Activated naive CD4-positive, alpha-beta T cell treated with anti-CD3 and anti-CD28 coated beads, Interleukin-2, amount 10 ng/mL, durations not matched to agents 7 days and 5 days (primary cell): ENCODE measurements around the gene ADAM33.

ENCODE experiments used
- CTCF ChIA-PET: fragments of 350-600 bp; sonication (Branson Sonifier 250); formaldehyde crosslinking; loops from one replicate; lab custom pipeline; 2021; ENCODE audit warnings: antibody characterized with exemption; lab: Charles Lee
- DNase-seq: peaks from one replicate; pipeline ENCODE4 v3.0.0-alpha.2; 2020
- H3K27ac Mint-ChIP-seq: one replicate; pipeline ENCODE4 v1.8.0; 2021; ENCODE audit warnings: mild to moderate bottlenecking, moderate library complexity, mixed read lengths
- H3K27me3 Mint-ChIP-seq: one replicate; pipeline ENCODE4 v1.8.0; 2021; ENCODE audit warnings: mild to moderate bottlenecking, mixed read lengths
- H3K36me3 Mint-ChIP-seq: one replicate; pipeline ENCODE4 v1.8.0; 2021; ENCODE audit warnings: mixed read lengths
- H3K4me1 Mint-ChIP-seq: one replicate; pipeline ENCODE4 v1.8.0; 2021; ENCODE audit warnings: mixed read lengths
- H3K4me3 Mint-ChIP-seq: one replicate; pipeline ENCODE4 v1.8.0; 2021; ENCODE audit warnings: mild to moderate bottlenecking, moderate library complexity, mixed read lengths
- H3K9me3 Mint-ChIP-seq: one replicate; pipeline ENCODE4 v1.8.0; 2021; ENCODE audit warnings: mixed read lengths

ADAM33 gene

GRCh38 chr20:3701061-3701998 lies 19.5 kb upstream of the ADAM33 start:
- Mint-ChIP-seq H3K27ac (no peak overlapping the region), H3K36me3 (no peaks in the 10 kb centered on the region), H3K27me3 (peaks cover 25% of the 10 kb centered on the region), H3K9me3 (peaks cover 1% of the 10 kb centered on the region), H3K4me1 (no peaks in the 10 kb centered on the region), H3K4me3 (no peak overlapping the region)
- CTCF ChIA-PET: interaction anchor here (1.0 to 1.6 kb wide), 2 partner anchors 10 to 15 kb away, joined by 3 to 9 read pairs; no protein-coding TSS in a partner anchor
- no peak for DNase-seq

DNA sequence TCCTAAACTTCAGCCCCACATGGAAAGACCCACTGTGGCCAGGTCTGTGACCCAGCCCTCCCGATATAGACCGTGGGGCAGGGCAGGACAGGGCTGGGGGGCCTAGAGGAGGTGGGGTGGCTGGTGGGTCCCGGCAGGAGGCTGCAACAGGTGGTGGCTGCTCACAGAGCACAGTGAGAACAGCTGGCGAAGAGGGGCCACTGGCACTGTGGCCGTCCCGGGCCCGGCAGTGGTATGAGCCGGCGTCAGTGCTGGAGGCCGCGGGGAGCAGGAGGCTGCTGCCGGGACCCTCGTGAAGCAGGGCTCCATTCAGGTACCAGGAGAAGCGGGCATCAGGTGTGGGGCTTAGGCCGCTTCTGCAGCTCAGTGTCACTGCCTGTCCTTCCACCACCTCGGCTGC lies 17.2 kb upstream of the ADAM33 start:
- Mint-ChIP-seq H3K9me3 (peaks cover 3% of the 10 kb centered on the region), H3K4me1 (no peaks in the 10 kb centered on the region), H3K36me3 (no peaks in the 10 kb centered on the region), H3K27me3 (peaks cover 25% of the 10 kb centered on the region), H3K4me3 (no peak overlapping the region), H3K27ac (no peak overlapping the region)
- CTCF ChIA-PET: interaction anchor here (0.7 to 1.5 kb wide), 3 partner anchors 12 to 325 kb away, joined by 4 to 9 read pairs (median 4); no protein-coding TSS in a partner anchor
- no peak for DNase-seq

GRCh38 chr20:3698591-3699001 lies 16.8 kb upstream of the ADAM33 start:
- no peak overlapping the region for H3K27ac Mint-ChIP-seq
- CTCF ChIA-PET: interaction anchor here (1.5 to 1.8 kb wide), 2 partner anchors 12 to 22 kb away, joined by 4 to 9 read pairs; no protein-coding TSS in a partner anchor

GRCh38 chr20:3697588-3698305 lies 15.9 kb upstream of the ADAM33 start:
- CTCF ChIA-PET: interaction anchor here (1.5 to 1.8 kb wide), 2 partner anchors 13 to 21 kb away, joined by 4 to 9 read pairs; no protein-coding TSS in a partner anchor
- H3K9me3 Mint-ChIP-seq: peaks cover 3% of the 10 kb centered on the region
- no peaks in the 10 kb centered on the region for H3K36me3 Mint-ChIP-seq
- H3K4me1 Mint-ChIP-seq: no peaks in the 10 kb centered on the region
- no peak overlapping the region for H3K4me3 Mint-ChIP-seq
- no peak for DNase-seq
- no peak overlapping the region for H3K27ac Mint-ChIP-seq
- H3K27me3 Mint-ChIP-seq: peaks cover 15% of the 10 kb centered on the region

More at GRCh38 chr20:3698591-3699001, 16.8 kb upstream of the ADAM33 start:
- no peaks in the 10 kb centered on the region for H3K36me3 Mint-ChIP-seq
- H3K9me3 Mint-ChIP-seq: peaks cover 3% of the 10 kb centered on the region
- no peak for DNase-seq
- no peak overlapping the region for H3K4me3 Mint-ChIP-seq
- H3K27me3 Mint-ChIP-seq: peaks cover 21% of the 10 kb centered on the region
- no peaks in the 10 kb centered on the region for H3K4me1 Mint-ChIP-seq

- Mint-ChIP-seq H3K36me3 (no peaks in the 10 kb centered on the region), H3K4me1 (no peaks in the 10 kb centered on the region), H3K27me3 (peaks cover 15% of the 10 kb centered on the region), H3K27ac (no peak overlapping the region), H3K9me3 (peaks cover 3% of the 10 kb centered on the region), H3K4me3 (no peak overlapping the region)
- DNase-seq: no peak
- CTCF ChIA-PET: interaction anchor here (1.5 to 1.8 kb wide), 2 partner anchors 14 to 21 kb away, joined by 4 to 9 read pairs; no protein-coding TSS in a partner anchor
Measured at GRCh38 chr20:3696745-3697587, 15.2 kb upstream of the ADAM33 start.

GRCh38 chr20:3696200-3696599 lies 14.4 kb upstream of the ADAM33 start:
- Mint-ChIP-seq H3K9me3 (peaks cover 3% of the 10 kb centered on the region), H3K4me3 (no peak overlapping the region), H3K4me1 (no peaks in the 10 kb centered on the region), H3K27ac (no peak overlapping the region), H3K27me3 (peaks cover 11% of the 10 kb centered on the region), H3K36me3 (no peaks in the 10 kb centered on the region)
- CTCF ChIA-PET: interaction anchor here (2.6 kb wide), 1 partner anchor 15 kb away, joined by 11 read pairs; no protein-coding TSS in a partner anchor
- no peak for DNase-seq

GRCh38 chr20:3694864-3695263 lies 13.1 kb upstream of the ADAM33 start:
- CTCF ChIA-PET: interaction anchor here (2.6 kb wide), 1 partner anchor 16 kb away, joined by 11 read pairs; no protein-coding TSS in a partner anchor
- H3K27me3 Mint-ChIP-seq: peaks cover 11% of the 10 kb centered on the region
- no peak overlapping the region for H3K27ac Mint-ChIP-seq
- peaks cover 3% of the 10 kb centered on the region for H3K9me3 Mint-ChIP-seq
- H3K36me3 Mint-ChIP-seq: no peaks in the 10 kb centered on the region
- no peak overlapping the region for H3K4me3 Mint-ChIP-seq
- no peaks in the 10 kb centered on the region for H3K4me1 Mint-ChIP-seq
- no peak for DNase-seq

- DNase-seq: no peak
- Mint-ChIP-seq H3K4me1 (no peaks in the 10 kb centered on the region), H3K27me3 (peaks cover 13% of the 10 kb centered on the region), H3K4me3 (no peak overlapping the region), H3K36me3 (no peaks in the 10 kb centered on the region), H3K9me3 (peaks cover 3% of the 10 kb centered on the region), H3K27ac (no peak overlapping the region)
- CTCF ChIA-PET: interaction anchor here (1.3 kb wide), 1 partner anchor 17 kb away, joined by 4 read pairs; no protein-coding TSS in a partner anchor
Measured at GRCh38 chr20:3693376-3693775, 11.6 kb upstream of the ADAM33 start.

DNA sequence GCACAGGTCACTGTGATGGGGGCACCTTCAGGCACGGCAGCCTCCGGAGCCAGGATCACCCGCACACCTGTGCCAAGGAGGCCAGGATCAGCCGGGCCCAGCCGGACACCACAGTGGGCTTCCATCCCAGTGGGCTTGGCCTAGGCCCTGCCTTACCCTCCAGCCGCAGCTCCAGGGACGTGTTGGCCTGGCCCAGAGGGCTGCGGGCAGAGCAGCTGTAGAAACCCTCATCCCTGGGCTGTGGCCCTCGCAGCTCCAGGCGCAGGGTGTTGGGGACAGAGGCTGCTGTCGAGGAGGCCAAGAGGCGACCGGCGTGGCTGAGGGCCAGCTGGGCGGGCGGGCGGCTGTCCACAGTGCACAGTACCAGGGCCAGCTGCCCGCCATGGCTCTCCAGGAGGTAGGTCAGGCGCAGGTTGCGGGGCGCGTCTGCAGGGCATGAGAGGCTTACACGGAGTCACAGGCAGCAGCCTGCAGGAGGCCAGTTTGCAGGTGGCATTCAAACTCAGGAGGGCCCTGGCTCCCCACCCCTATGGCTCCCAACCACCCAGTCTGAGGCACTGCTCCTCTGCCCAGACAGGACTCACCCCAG lies 11.0 kb upstream of the ADAM33 start:
- H3K27ac Mint-ChIP-seq: no peak overlapping the region
- peaks cover 16% of the 10 kb centered on the region for H3K27me3 Mint-ChIP-seq
- no peaks in the 10 kb centered on the region for H3K4me1 Mint-ChIP-seq
- peaks cover 3% of the 10 kb centered on the region for H3K9me3 Mint-ChIP-seq
- CTCF ChIA-PET: interaction anchor here (1.3 kb wide), 1 partner anchor 16 kb away, joined by 4 read pairs; no protein-coding TSS in a partner anchor
- H3K36me3 Mint-ChIP-seq: no peaks in the 10 kb centered on the region
- DNase-seq: no peak
- no peak overlapping the region for H3K4me3 Mint-ChIP-seq

DNA sequence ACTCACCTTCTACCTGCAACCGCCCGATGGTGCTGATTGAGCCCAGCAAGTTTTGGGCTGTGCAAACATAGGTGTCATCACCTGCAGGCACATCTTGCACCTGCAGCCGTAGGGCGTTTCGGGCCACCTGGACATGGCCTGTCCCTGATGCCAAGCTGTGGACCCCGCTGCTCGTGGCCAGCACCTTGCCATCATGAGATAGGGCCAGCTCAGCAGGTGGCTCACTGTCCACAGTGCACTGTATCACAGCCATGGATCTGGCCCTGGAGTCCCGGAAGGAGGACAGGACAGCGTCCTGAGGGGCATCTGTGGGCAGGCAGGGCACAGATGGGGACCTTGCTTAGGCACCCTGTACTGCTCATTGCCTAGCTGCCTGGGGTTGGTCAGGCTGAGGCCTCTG lies 10.1 kb upstream of the ADAM33 start:
- DNase-seq: no peak
- no peaks in the 10 kb centered on the region for H3K4me1 Mint-ChIP-seq
- H3K9me3 Mint-ChIP-seq: peaks cover 3% of the 10 kb centered on the region
- H3K36me3 Mint-ChIP-seq: no peaks in the 10 kb centered on the region
- no peak overlapping the region for H3K4me3 Mint-ChIP-seq
- no peak overlapping the region for H3K27ac Mint-ChIP-seq
- H3K27me3 Mint-ChIP-seq: peaks cover 23% of the 10 kb centered on the region
- CTCF ChIA-PET: no interaction called here

DNA sequence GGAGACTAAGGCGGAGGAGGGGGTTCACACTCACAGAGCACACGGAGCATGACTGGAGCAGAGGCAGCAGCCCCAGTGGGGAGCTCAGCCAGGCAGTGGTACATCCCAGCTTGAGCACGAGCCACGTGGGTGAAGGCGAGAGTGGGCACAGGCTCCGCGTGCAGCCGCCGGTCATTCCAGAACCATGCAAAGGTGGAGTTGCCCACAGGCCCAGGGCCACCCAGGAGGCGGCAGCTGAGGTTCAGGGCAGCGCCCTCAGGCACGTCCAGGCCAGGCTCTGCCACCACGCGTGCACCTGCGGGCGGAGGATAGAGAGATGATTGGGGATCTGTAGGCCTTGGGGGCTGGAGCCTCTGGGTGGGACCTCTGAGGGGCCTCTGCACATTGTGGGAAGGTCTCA lies 9.5 kb upstream of the ADAM33 start:
- DNase-seq: no peak
- Mint-ChIP-seq H3K27me3 (peaks cover 29% of the 10 kb centered on the region), H3K9me3 (peaks cover 1% of the 10 kb centered on the region), H3K4me3 (no peak overlapping the region), H3K4me1 (no peaks in the 10 kb centered on the region), H3K36me3 (no peaks in the 10 kb centered on the region), H3K27ac (no peak overlapping the region)
- CTCF ChIA-PET: no interaction called here

GRCh38 chr20:3690413-3690812 lies 8.6 kb upstream of the ADAM33 start:
- Mint-ChIP-seq H3K27me3 (peaks cover 35% of the 10 kb centered on the region), H3K4me3 (no peak overlapping the region), H3K36me3 (no peaks in the 10 kb centered on the region), H3K27ac (no peak overlapping the region), H3K9me3 (no peaks in the 10 kb centered on the region), H3K4me1 (no peaks in the 10 kb centered on the region)
- no peak for DNase-seq
- CTCF ChIA-PET: no interaction called here

GRCh38 chr20:3689978-3690377 lies 8.2 kb upstream of the ADAM33 start:
- no peak overlapping the region for H3K4me3 Mint-ChIP-seq
- H3K9me3 Mint-ChIP-seq: no peaks in the 10 kb centered on the region
- H3K27ac Mint-ChIP-seq: no peak overlapping the region
- no peaks in the 10 kb centered on the region for H3K36me3 Mint-ChIP-seq
- CTCF ChIA-PET: no interaction called here
- no peak for DNase-seq
- no peaks in the 10 kb centered on the region for H3K4me1 Mint-ChIP-seq
- H3K27me3 Mint-ChIP-seq: peaks cover 36% of the 10 kb centered on the region
